ENCODE results near the gene RGL1.

Gene RGL1

GRCh38 chr1:183869230-183869629 lies 64.3 kb downstream of the RGL1 start:
- no peak for DNase-seq (ENCODE audit: low read depth in 2 of 2)

- DNase-seq (ENCODE audit: low read depth in 2 of 2), result no peak
These were observed 64.7 kb downstream of the RGL1 start for GRCh38 chr1:183869664-183870063.

- DNase-seq (ENCODE audit: low read depth in 2 of 2), result no peak
These were observed 65.6 kb downstream of the RGL1 start for GRCh38 chr1:183870351-183871077.

GRCh38 chr1:183871142-183871541 lies 66.2 kb downstream of the RGL1 start:
- no peak for DNase-seq (ENCODE audit: low read depth in 2 of 2)

- no peak for DNase-seq (ENCODE audit: low read depth in 2 of 2)
These were observed 66.7 kb downstream of the RGL1 start for GRCh38 chr1:183871601-183872000.

GRCh38 chr1:183872403-183872802 lies 67.5 kb downstream of the RGL1 start:
- no peak for DNase-seq (ENCODE audit: low read depth in 2 of 2)

- no peak for DNase-seq (ENCODE audit: low read depth in 2 of 2)
These were observed 68.7 kb downstream of the RGL1 start for GRCh38 chr1:183873642-183874041.

- no peak for DNase-seq (ENCODE audit: low read depth in 2 of 2)
These were observed 71.4 kb downstream of the RGL1 start for GRCh38 chr1:183876309-183876708.

- no peak for DNase-seq (ENCODE audit: low read depth in 2 of 2)
These were observed 72.3 kb downstream of the RGL1 start for GRCh38 chr1:183877053-183877720.

GRCh38 chr1:183879494-183879893 lies 74.6 kb downstream of the RGL1 start:
- no peak for DNase-seq (ENCODE audit: low read depth in 2 of 2)

- DNase-seq (ENCODE audit: low read depth in 2 of 2), result no peak
These were observed 75.0 kb downstream of the RGL1 start for GRCh38 chr1:183879966-183880365.

- DNase-seq (ENCODE audit: low read depth in 2 of 2), result no peak
These were observed 75.8 kb downstream of the RGL1 start for GRCh38 chr1:183880531-183881243.

GRCh38 chr1:183881387-183882131 lies 76.6 kb downstream of the RGL1 start:
- no peak for DNase-seq (ENCODE audit: low read depth in 2 of 2)

GRCh38 chr1:183882335-183883167 lies 77.6 kb downstream of the RGL1 start:
- DNase-seq (ENCODE audit: low read depth in 2 of 2), result no peak

GRCh38 chr1:183883623-183884022 lies 78.7 kb downstream of the RGL1 start:
- DNase-seq (ENCODE audit: low read depth in 2 of 2), result no peak

GRCh38 chr1:183884526-183884925 lies 79.6 kb downstream of the RGL1 start:
- no peak for DNase-seq (ENCODE audit: low read depth in 2 of 2)

- DNase-seq (ENCODE audit: low read depth in 2 of 2), result no peak
These were observed 80.3 kb downstream of the RGL1 start for GRCh38 chr1:183885142-183885735.

- DNase-seq (ENCODE audit: low read depth in 2 of 2), result no peak
These were observed 81.3 kb downstream of the RGL1 start for GRCh38 chr1:183886083-183886828.

GRCh38 chr1:183886853-183887252 lies 81.9 kb downstream of the RGL1 start:
- no peak for DNase-seq (ENCODE audit: low read depth in 2 of 2)

Data from stimulated activated CD8-positive, alpha-beta memory T cell treated with anti-CD3 and anti-CD28 coated beads, Interleukin-2, amount 100 ng/mL, for 1 hour (primary cell).